ENCODE results near the gene PSMD14.
"Not testable (repeated sequence)": the region's sequence is repeated elsewhere in the genome, so short reads cannot be mapped to it uniquely, and the experiment has no call there.

The PSMD14 gene

DNA sequence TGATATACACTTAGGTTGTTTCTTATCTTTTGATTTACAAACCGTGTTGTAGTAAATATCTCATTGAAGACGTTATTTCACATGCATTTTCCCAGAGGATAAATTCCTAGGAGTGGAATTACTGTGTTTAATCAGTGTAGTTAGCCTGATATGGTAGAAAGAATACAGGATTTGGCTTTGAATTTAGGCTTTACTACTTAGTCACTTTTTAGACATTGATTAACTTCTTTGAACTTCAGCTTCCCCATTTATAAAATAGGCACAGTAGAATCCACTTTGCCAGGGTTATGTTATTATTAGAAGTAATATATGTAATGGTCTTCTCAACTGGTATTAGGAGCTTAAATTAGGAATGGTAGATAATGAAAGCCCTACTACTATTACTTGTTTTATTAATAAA, 27.4 kb downstream of the PSMD14 start:
- no peak for DNase-seq (ENCODE audit: low read depth in 2 of 2)

DNA sequence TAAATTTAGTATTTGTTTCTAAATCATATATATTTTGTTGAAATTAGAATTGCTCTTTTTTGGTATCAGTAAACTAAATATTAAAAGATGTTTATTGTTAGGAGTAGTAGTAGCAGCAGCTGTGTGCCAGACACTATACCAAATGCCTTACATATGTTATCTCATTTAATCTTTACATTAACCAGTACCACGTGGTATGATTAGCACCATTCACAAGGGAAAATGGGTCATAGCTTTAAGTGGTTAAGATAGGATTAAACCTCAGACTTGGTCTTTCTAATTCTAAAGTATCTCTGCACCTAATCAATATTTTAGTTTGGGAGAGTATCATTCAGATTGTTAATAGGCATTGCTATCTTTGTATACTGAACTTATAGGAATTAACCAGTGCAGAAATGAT, 29.0 kb downstream of the PSMD14 start:
- DNase-seq (ENCODE audit: low read depth in 2 of 2): no peak

DNA sequence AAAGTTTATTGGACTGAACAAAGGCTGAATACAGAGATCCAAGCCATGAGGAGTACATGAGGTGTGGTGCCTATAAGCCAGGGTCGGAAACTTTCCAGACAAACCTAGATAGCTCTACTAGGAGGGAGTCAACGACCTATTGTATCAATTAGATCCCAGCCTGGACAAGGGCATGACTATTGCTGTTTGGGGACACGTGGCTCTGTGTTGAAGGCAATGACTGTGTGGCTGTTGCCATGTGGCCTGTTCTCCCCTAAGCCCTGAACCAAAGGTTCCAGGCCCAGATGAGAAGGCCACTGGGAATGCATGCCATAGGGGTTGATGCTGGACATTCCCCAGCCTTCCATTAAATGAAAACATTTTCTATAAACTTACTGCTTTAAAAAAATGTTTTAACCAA, 31.3 kb downstream of the PSMD14 start:
- DNase-seq (ENCODE audit: low read depth in 2 of 2): not testable (repeated sequence)

DNA sequence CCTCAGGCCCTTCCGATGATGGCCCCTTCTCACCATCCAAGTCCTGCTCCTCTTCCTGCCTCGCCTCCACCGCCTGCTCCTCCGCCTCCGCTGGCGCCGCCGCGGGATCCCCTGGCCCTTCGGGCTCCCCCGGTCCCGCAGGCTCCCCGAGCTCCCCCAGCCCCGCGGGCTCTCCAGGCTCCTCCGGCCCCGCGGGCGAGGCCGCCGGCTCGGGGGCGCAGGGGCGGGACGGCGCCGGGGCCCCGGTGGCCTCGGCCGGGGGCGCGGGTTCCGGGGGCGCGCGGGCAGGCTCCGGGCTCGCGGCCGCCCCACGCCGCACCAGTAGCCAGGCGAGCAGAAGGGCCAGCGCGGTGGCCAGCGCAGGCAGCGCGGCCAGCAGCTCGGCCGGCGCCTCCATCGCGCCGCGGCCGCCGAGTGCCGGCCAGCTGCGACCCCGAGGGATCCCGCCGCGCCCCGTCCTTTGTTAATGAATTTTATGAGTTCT, 32.7 kb downstream of the PSMD14 start:
- not testable (repeated sequence) for DNase-seq (ENCODE audit: low read depth in 2 of 2)

DNA sequence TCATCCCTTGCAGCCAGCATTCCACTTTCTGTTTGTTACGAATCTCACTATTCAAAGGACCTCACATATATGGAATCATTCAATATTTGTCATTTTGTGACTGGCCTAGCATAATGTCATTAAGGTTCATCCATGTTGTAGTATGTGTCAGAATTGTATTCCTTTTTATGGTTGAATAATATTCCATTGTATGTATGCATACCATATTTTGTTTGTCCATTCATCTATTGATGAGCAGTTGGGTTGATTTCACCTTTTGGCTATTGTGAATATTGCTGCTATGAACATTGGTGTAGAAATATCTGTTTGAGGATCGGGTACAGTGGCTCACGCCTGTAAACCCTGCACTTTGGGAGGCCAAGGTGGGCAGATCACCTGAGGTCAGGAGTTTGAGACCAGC, 35.0 kb downstream of the PSMD14 start:
- DNase-seq (ENCODE audit: low read depth in 2 of 2): no peak

DNA sequence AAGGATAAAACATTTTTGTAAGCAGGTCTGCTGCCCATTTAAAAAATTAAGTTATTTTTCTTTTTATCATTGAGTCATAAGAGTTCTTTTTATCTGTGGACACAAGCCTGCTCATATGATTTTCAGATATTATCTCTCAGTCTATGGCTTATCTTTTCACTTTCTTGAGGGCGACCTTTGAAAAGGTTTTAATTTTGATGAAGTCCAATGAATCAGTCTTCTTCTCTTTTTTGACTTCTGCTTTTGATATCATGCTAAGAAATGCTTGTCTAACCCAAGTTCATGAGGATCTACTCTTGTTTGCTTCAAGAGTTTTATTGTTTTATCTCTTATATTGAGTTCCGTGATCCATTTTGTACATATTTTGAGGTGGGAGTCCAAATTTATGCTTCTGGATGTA, 36.5 kb downstream of the PSMD14 start:
- no peak for DNase-seq (ENCODE audit: low read depth in 2 of 2)

DNA sequence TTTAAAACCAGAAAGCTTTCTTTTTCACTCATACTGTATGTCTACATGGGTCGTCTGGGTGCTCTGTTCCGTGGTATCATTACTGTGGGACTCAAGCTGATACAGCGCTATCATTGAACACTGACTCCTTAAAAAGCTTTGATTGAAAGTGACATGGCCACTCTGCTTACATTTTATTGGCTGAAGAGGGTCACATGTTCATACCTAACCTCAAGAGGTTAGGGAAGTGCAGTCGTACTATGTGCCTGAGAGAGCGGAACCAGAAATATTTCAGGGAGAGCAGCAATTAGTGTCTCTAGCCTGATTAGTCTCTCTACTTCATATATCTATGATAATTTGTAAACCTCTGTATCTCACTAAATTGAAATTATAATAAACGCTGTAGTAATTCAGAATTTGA, 43.5 kb downstream of the PSMD14 start:
- no peak for DNase-seq (ENCODE audit: low read depth in 2 of 2)

DNA sequence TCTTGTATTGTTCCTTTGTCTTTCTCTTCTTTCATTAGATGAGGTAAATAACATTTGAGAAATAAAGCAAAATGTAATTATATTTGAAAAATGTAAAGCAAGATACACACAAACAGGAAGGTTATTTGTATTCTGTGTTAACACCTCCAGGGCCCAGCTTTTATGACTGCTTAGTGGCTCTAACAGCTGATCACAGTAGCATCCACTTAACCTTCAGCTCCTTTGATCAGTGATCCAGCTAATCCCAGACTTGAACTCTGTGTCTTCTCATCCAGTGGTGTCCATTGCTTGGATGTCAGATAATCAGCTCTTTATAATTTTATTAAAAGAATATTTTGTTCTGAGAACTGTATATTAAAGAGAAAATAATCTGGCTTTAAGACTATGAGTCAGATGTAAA, 44.5 kb downstream of the PSMD14 start:
- DNase-seq (ENCODE audit: low read depth in 2 of 2): no peak

DNA sequence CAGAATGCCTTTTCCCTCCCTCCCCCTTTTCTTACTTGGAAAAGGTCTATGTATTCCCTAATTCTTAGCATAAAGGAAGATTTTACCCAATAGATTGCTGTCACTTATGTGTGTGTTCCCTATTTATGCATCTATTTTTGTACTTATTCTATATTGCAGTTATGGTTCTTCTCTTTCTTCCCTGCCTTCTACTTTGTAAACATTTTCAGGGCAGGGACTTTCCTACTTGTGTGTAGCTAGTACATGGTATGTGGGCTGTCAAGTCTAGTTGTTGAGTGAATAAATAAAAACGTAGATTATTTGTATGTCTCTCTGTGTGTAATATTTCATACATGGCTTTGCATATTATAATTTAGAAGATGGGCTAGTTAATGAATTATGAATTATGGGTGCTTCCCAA, 45.3 kb downstream of the PSMD14 start:
- DNase-seq (ENCODE audit: low read depth in 2 of 2): no peak

DNA sequence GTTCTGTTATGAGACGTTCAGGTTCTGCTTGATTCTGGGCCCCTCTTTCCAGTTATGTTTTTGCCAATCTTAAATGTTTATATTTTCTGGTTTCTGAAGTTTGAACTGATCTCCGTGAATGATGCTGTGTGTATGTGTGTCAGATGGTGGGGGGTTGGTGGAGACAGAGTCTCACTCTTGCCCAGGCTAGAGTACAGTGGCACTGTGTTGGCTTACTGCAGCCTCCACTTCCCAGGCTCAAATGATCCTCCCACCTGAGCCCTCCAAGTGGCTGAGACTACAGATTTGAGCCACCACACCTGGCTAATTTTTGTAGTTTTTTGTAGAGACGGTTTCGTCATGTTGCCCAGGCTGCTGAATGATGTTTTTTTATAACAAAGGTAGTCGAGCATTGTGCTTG, 45.9 kb downstream of the PSMD14 start:
- no peak for DNase-seq (ENCODE audit: low read depth in 2 of 2)

DNA sequence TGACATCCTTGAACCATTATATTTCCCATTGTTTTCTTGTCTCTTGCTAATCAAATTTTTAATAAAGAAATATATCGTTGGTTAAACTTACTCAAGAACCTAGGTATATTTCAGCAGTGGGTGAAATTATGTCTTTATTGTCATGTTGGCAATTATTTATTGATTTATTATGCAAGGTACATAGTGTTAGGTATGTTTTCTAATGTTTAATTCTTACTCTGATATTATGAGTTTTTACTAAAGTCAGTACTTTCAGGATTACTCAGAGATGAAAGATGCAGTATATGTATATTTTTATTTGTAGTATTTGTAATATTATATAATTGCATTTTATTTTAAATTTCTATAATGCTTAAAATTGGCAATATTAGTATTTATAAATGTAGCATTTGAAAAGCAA, 46.9 kb downstream of the PSMD14 start:
- no peak for DNase-seq (ENCODE audit: low read depth in 2 of 2)

DNA sequence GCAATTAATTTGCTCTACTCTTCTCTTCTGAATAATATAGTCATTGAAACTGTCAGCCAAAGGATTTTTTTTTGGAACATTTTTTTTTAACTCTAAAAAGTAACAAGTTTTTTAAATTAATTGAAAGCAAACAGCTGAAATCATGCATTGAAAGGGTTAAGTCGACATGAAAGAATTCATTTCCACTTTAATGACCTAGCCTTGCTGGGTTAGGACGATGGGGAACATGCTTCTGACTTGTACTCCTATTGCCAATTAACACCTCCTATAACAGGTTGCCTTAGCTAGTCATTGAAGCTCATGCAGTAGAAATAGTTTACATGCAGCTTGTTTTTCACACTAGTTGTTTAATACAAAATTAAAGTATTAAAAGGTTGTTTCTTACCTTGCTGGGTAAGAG, 47.8 kb downstream of the PSMD14 start:
- DNase-seq (ENCODE audit: low read depth in 2 of 2): no peak

DNA sequence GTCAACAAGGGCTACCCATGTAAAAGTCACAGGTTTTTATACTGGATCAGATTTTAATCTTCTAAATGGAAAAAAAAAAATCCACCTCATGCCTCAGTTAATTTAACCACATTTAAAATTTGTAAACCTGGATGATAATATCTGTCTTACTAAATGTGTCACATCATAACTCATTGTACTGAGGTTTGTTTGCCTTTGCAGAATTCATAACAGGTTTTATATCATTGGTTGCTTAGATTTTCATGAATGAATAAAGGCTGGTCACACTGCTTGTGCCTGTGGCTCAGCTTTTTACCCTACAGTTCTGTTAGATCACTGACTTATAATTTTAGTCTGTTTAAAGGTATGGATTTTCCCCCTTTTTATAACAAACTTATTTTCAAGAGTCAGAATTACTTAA, 48.9 kb downstream of the PSMD14 start:
- no peak for DNase-seq (ENCODE audit: low read depth in 2 of 2)

DNA sequence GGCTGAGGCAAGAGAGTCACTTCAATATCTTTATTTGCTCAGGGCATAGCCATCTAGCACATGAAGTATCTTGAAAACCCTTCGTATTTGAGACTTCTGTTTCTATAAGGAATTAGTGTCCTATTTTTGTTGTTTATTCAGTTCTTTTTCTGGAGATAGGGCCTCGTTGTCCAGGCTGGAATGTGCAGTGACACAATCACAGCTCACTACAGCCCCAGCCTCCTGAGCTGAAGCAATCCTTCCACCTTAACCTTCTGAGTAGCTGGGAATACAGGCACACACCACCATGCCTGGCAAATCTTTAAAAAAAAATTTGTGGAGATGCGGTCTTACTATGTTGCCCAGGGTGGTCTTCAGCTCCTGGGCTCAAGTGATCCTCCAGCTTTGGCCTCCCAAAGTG, 50.6 kb downstream of the PSMD14 start:
- DNase-seq (ENCODE audit: low read depth in 2 of 2): no peak

DNA sequence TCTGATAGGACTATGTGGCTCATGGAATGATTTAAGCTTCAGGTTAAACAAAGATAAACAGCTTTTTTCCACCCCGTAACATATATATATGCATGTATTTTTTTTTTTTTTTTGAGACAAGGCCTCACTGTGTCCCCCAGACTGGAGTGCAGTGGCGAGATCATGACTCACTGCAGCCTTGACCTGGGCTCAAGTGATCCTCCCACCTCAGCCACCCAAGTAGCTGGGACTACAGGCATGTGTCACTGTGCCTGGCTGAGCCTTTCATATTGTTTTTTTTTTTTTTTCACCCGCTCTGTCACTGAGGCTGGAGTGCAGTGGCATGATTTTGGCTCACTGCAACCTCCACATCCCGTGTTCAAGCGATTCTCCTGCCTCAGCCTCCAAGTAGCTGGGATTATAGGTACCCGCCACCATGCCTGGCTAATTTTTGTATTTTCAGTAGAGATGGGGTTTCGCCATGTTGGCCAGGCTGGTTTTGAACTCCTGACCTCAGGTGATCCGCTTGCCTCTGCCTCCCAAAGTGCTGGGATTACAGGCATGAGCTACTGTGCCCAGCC, 52.0 kb downstream of the PSMD14 start:
- DNase-seq (ENCODE audit: low read depth in 2 of 2): not testable (repeated sequence)

DNA sequence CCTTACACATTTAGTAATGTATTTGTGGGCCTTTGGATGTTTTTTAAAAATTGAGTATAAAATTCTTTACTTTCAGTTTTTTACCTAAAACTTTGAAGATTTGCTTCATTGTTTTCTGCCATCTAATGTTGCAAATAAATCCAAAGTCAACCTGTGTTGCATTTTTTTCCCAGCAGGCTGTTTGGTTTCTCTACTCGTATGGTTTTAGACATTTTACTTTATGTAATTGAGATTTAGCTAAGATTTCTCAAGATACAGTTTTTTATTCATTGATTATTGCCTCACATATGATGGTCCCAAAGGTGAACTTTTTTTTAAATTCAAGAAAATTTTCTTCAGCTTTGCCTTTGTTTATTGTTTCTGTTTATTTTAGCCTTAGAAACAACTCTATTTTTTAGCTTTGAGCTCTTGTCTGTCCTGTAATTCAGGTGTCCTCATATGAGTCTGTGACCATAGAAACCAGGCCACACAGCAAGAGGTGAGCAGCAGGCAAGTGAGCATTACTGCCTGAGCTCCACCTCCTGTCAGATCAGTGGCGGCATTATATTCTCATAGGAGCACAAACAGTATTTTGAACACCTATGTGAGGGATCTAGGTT, 54.4 kb downstream of the PSMD14 start:
- no peak for DNase-seq (ENCODE audit: low read depth in 2 of 2)

DNA sequence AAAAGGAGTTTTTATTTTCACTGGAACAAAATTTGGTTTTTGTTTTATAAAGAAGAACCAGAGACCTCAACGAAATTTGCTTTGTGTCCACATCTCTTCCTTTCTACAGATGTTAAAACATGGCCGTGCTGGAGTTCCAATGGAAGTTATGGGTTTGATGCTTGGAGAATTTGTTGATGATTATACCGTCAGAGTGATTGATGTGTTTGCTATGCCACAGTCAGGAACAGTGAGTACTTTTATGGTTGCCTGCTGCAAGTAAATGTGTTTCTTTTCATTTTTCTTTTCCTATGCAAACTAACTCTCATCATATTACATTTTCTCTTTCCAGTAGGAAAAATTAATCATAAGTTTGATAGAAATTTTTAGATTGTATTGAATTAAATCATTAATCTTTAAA, 59.5 kb downstream of the PSMD14 start:
- DNase-seq (ENCODE audit: low read depth in 2 of 2): no peak

DNA sequence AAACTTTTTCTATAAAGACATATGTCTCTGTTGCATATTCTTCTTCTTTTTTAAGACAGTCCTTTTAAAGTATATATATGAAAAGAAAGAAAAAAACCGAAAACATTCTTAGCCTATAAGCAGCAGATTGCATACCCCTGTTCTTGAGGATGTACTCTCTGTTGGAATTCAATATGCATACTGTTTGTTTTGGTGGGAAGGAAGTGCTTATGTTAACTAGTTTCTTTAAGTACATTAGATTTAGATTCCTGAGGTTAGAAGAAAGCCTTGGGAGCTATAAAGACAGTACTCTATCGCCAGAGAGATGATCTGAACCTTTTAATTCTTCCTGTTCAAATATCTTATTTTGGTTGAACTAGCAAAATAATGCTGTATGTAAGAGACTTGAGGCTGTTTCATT, 61.1 kb downstream of the PSMD14 start:
- DNase-seq (ENCODE audit: low read depth in 2 of 2): no peak

DNA sequence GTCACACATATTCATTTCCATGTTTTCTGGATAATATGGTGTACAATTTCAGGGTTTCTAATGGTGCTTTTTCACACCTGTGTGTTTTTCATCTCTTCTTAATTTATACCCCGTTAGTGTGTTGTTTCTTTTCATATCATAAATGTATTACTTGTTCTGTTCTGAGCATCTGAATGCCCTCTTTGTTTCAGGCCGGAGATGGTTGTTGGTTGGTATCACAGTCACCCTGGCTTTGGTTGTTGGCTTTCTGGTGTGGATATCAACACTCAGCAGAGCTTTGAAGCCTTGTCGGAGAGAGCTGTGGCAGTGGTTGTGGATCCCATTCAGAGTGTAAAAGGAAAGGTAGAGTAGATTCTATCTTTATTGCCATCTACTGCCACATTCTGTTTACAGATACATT, 62.8 kb downstream of the PSMD14 start:
- no peak for DNase-seq (ENCODE audit: low read depth in 2 of 2)

DNA sequence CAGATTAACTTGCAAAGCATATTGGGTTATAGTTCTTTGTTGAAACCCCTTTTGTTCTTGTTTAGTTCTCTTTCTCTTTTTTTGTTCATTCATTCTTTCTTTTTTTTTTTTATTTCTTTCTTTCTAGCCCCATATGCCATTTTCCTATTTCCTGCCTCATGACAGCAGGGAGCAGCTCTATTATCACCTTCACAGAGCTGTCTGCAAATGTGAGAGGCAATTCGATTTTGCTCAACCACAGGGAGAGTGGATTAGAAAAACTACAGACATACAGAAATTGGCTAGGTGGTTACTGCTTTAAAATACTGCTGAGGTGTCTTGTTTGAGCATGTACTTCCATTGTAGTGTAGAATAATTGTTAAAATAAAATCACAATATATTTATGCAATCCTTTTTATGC, 63.6 kb downstream of the PSMD14 start:
- DNase-seq (ENCODE audit: low read depth in 2 of 2): no peak

DNA sequence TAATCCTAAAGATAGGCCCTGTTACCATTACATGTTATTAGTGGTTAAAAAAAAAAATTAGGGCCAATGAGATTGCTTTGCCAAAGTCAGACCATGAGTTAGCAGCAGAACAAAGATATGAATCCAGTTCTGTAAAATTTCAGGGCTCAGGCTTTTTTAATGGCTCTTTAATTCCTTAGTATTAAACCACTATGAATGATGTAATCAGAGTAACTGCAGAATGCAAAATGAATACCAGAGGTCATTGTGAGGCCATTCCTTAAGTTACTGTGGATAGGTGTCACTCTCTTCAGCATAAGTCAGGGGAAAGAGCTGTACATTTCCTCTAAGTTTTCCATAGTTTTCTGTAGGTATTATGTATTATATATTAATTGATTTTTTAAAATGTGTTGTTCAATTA, 65.7 kb downstream of the PSMD14 start:
- DNase-seq (ENCODE audit: low read depth in 2 of 2): no peak

DNA sequence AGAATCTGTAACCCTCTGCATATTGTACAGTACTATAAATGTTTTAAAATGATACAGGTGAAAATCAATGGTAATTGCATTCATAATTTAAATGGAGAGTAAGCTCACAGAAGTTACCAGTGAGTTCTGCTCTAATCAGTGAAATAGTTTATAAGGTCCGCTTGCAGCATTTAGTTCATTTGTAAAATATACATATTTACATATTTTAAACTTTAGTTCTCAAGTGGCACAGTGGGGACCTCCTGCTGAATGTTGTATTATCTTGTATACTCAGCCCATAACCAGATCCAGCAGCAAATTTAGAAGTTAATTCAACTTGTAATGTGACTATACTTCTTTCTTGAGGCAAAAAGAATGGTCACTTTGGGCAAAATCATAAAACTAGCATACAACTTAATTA, 66.2 kb downstream of the PSMD14 start:
- DNase-seq (ENCODE audit: low read depth in 2 of 2): no peak

DNA sequence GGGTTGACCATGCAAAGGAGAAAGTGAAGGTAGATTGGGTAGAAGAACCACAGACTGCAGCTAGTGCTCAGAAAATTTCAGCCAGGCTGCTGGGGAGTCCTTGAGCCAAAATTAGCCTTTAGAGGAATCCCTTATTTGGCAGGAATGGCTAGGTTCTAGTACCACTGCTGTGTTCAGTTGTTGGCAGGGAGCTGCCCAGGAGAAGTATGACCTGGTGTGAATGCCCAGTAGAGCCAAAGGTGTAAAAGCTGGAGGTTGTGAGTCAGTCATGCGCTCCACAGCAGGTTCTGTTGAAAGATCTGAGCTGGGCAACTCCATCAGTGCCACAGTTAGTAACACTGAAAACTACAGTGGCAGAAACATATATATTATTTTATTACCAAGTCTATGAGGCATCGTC, 71.5 kb downstream of the PSMD14 start:
- DNase-seq (ENCODE audit: low read depth in 2 of 2): no peak

DNA sequence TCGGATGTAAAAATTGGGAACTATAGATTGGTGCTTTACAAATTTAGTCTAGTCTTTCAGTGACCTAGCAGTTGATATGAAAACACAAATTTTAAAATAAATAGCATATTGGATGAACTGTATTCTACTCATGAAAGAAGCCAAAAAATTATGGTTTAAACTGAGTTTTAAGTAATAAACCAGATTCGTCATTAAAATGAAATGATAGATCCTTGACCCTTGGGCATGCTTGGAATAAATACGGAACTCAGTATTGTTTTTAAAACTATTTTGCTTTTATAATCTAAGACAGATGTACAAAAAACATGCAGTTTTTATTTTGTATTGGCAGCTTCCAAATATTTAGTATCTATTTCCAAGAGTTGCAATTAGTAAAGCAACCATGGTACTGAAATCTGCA, 73.3 kb downstream of the PSMD14 start:
- DNase-seq (ENCODE audit: low read depth in 2 of 2): no peak

Data from stimulated activated CD8-positive, alpha-beta memory T cell treated with anti-CD3 and anti-CD28 coated beads, Interleukin-15, amount 100 ng/mL, for 4 hours (primary cell).